ENCODE measurements around the gene DPY19L3.
"Not testable (repeated sequence)": the region's sequence is repeated elsewhere in the genome, so short reads cannot be mapped to it uniquely, and the experiment has no call there.

The DPY19L3 gene

GRCh38 chr19:32447534-32447933 lies 42.0 kb downstream of the DPY19L3 start:
- H3K4me3 ChIP-seq (ENCODE audit: low read length in 2 of 2); H3K9me3 ChIP-seq (ENCODE audit: control insufficient read depth in 2 of 2, low read length in 2 of 2); H3K27ac ChIP-seq (ENCODE audit: low read length); H3K36me3 ChIP-seq (ENCODE audit: control insufficient read depth in 2 of 2, insufficient read depth in 2 of 2, low read length in 2 of 2); H3K27me3 ChIP-seq (ENCODE audit: control insufficient read depth in 1 of 2, insufficient read depth in 2 of 2, low read length in 2 of 2); H3K9ac ChIP-seq (ENCODE audit: low read length in 2 of 2); H3K4me1 ChIP-seq (ENCODE audit: control insufficient read depth, insufficient read depth, low read length): not testable (repeated sequence)

GRCh38 chr19:32448026-32448425 lies 42.5 kb downstream of the DPY19L3 start:
- no peaks in the 10 kb centered on the region for H3K9me3 ChIP-seq (ENCODE audit: control insufficient read depth in 2 of 2, low read length in 2 of 2)
- no peak overlapping the region for H3K27ac ChIP-seq (ENCODE audit: low read length)
- H3K27me3 ChIP-seq (ENCODE audit: control insufficient read depth in 1 of 2, insufficient read depth in 2 of 2, low read length in 2 of 2): no peaks in the 10 kb centered on the region
- H3K9ac ChIP-seq (ENCODE audit: low read length in 2 of 2): no peak overlapping the region
- H3K4me3 ChIP-seq (ENCODE audit: low read length in 2 of 2): no peak overlapping the region
- no peaks in the 10 kb centered on the region for H3K4me1 ChIP-seq (ENCODE audit: control insufficient read depth, insufficient read depth, low read length)
- peaks cover 0 to 2% of the 10 kb centered on the region in 2 donors for H3K36me3 ChIP-seq (ENCODE audit: control insufficient read depth in 2 of 2, insufficient read depth in 2 of 2, low read length in 2 of 2)

DNA sequence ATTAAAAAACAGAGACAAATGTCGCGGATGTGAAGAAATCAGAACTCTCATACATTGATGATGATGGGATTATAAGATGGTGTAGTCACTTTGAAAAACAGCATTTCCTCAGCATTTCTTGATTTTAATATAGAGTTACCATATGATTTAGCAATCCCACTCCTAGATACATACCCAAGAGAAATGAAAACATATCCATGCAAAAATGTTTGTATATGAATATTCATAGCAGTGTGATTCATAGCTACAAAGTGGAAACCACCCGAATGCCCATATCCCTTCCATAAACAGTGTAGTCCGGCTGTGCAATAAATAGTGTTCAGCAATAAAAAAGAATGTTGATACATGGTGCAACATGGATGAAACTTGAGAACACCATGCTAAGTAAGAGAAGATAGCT lies 44.6 kb downstream of the DPY19L3 start:
- Histone ChIP-seq H3K9ac (ENCODE audit: low read length in 2 of 2) (no peak overlapping the region), H3K4me3 (ENCODE audit: low read length in 2 of 2) (no peak overlapping the region), H3K9me3 (ENCODE audit: control insufficient read depth in 2 of 2, low read length in 2 of 2) (no peaks in the 10 kb centered on the region)

DNA sequence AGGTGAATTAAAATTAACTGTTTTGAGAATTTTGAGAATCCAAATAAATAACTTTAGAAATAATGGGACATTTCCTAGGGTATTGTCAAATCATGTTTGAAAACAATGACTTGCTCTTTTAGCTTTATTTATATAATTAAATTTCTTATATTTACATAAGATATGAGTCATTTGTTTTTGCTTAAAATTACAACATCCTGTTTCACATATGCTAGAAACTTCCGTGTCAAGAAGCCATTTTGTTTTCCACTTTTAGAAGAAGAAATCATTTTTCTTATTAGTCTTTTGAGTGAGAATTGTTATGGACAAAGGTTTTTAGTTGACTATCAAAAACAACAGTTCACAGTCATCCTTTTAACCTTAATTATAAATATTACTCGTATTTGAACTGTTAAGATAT lies 48.2 kb downstream of the DPY19L3 start:
- no peaks in the 10 kb centered on the region for H3K27me3 ChIP-seq (ENCODE audit: control insufficient read depth in 1 of 2, insufficient read depth in 2 of 2, low read length in 2 of 2)
- no peak overlapping the region for H3K9ac ChIP-seq (ENCODE audit: low read length in 2 of 2)
- H3K27ac ChIP-seq (ENCODE audit: low read length): no peak overlapping the region
- peaks cover 4 to 8% of the 10 kb centered on the region in 2 donors for H3K36me3 ChIP-seq (ENCODE audit: control insufficient read depth in 2 of 2, insufficient read depth in 2 of 2, low read length in 2 of 2)
- H3K4me3 ChIP-seq (ENCODE audit: low read length in 2 of 2): no peak overlapping the region
- H3K9me3 ChIP-seq (ENCODE audit: control insufficient read depth in 2 of 2, low read length in 2 of 2): no peaks in the 10 kb centered on the region
- no peaks in the 10 kb centered on the region for H3K4me1 ChIP-seq (ENCODE audit: control insufficient read depth, insufficient read depth, low read length)

More for the DNA sequence above, 44.6 kb downstream of the DPY19L3 start:
- Histone ChIP-seq H3K36me3 (ENCODE audit: control insufficient read depth in 2 of 2, insufficient read depth in 2 of 2, low read length in 2 of 2) (no peaks in the 10 kb centered on the region), H3K27me3 (ENCODE audit: control insufficient read depth in 1 of 2, insufficient read depth in 2 of 2, low read length in 2 of 2) (no peaks in the 10 kb centered on the region), H3K4me1 (ENCODE audit: control insufficient read depth, insufficient read depth, low read length) (no peaks in the 10 kb centered on the region), H3K27ac (ENCODE audit: low read length) (no peak overlapping the region)

GRCh38 chr19:32456406-32456805 lies 50.8 kb downstream of the DPY19L3 start:
- H3K27ac ChIP-seq (ENCODE audit: low read length): no peak overlapping the region
- H3K4me1 ChIP-seq (ENCODE audit: control insufficient read depth, insufficient read depth, low read length): no peaks in the 10 kb centered on the region
- H3K9ac ChIP-seq (ENCODE audit: low read length in 2 of 2): no peak overlapping the region
- peaks cover 4 to 12% of the 10 kb centered on the region in 2 donors for H3K36me3 ChIP-seq (ENCODE audit: control insufficient read depth in 2 of 2, insufficient read depth in 2 of 2, low read length in 2 of 2)
- H3K27me3 ChIP-seq (ENCODE audit: control insufficient read depth in 1 of 2, insufficient read depth in 2 of 2, low read length in 2 of 2): no peaks in the 10 kb centered on the region
- no peaks in the 10 kb centered on the region for H3K9me3 ChIP-seq (ENCODE audit: control insufficient read depth in 2 of 2, low read length in 2 of 2)
- no peak overlapping the region for H3K4me3 ChIP-seq (ENCODE audit: low read length in 2 of 2)

DNA sequence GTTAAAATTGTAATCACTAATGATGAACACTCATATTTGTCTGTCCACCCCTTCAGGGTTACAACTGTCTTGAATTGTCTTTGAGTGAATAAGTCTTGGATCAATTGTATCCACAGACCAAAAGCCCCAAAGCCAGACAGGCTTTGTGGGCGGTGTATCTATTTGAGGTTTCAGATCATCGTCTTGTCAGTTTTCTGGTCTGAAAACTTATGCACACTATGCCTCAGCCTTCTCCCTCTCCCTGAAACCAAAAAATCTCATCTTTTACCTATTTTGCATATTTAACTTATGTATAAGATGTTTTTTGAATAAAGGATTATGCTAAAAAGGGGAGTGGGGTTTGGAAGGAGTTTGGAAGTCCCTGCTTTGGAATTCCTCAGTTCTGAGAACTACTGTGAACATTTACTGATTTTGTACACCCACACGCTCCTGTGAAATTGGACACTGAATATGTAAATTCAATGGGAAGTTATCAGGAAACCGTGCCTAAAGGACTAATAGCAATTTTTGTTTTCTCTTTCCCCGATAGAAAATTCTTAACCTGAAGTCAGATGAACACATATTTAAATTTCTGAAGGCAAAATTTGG lies 52.1 kb downstream of the DPY19L3 start:
- H3K9me3 ChIP-seq (ENCODE audit: control insufficient read depth in 2 of 2, low read length in 2 of 2): no peaks in the 10 kb centered on the region
- H3K4me1 ChIP-seq (ENCODE audit: control insufficient read depth, insufficient read depth, low read length): no peaks in the 10 kb centered on the region
- H3K27ac ChIP-seq (ENCODE audit: low read length): no peak overlapping the region
- H3K9ac ChIP-seq (ENCODE audit: low read length in 2 of 2): no peak overlapping the region
- peaks cover 7 to 12% of the 10 kb centered on the region in 2 donors for H3K36me3 ChIP-seq (ENCODE audit: control insufficient read depth in 2 of 2, insufficient read depth in 2 of 2, low read length in 2 of 2)
- no peak overlapping the region for H3K4me3 ChIP-seq (ENCODE audit: low read length in 2 of 2)
- H3K27me3 ChIP-seq (ENCODE audit: control insufficient read depth in 1 of 2, insufficient read depth in 2 of 2, low read length in 2 of 2): no peaks in the 10 kb centered on the region

DNA sequence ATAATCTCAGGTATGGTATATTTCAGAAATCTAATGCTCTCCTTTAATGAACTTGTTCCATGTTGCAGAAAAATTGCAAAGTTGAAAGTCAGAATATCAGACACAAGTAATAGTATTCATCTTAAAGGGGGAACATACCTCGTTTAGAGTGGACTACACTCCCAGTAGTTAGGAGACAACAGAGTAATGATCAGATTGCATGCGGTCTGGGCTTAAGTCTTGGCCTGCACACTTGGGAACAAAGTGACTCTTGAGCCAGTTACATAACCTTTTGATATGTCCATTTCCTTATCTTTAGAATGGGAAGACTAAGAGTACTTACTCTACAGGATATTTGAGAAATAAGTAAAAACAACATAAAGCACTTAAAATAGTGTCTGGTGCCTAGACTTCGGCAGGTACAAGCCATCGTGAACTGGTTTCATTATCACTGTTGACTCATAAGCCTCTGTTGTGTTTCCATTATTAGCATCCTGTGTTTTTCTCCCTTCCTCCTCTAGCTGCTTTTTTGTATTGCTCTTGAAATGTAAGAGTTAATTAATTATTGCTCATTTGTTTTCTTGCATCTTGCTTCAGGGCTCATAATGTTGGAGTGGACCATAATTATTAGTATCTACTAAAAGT lies 53.0 kb downstream of the DPY19L3 start:
- Histone ChIP-seq H3K9me3 (ENCODE audit: control insufficient read depth in 2 of 2, low read length in 2 of 2) (no peaks in the 10 kb centered on the region), H3K4me3 (ENCODE audit: low read length in 2 of 2) (no peak overlapping the region), H3K27me3 (ENCODE audit: control insufficient read depth in 1 of 2, insufficient read depth in 2 of 2, low read length in 2 of 2) (no peaks in the 10 kb centered on the region), H3K36me3 (ENCODE audit: control insufficient read depth in 2 of 2, insufficient read depth in 2 of 2, low read length in 2 of 2) (peaks cover 7 to 13% of the 10 kb centered on the region in 2 donors), H3K4me1 (ENCODE audit: control insufficient read depth, insufficient read depth, low read length) (no peaks in the 10 kb centered on the region), H3K27ac (ENCODE audit: low read length) (no peak overlapping the region), H3K9ac (ENCODE audit: low read length in 2 of 2) (no peak overlapping the region)

DNA sequence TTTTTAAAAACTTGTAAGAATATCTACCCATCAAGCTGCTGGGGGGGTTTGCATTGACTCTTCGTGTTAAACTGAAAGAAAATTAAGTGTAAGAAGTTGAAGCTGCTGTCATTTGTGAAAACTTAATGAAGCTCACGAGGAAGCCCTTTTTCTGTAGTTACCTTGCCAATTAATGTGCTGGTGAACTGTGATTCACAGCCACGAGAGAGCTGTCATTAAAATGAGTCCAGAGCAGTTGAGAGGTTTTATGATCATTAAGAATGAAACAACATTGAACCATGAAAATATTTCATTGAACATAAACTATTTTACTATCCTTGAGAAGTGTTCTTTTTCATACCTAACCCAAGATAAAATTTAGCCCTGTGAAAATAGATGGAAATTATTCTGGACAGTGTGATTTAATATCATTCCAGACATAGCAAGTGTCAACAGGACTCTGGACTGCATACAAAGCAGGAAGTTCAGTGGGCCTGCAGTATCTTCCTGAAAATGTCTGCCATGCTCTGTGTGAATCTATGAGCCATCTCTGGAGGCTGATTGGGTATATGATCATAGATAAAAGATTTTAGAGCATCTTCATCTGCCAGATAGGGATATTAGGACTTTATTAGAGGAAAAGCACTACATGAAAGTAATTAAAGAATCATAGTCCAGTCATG lies 53.8 kb downstream of the DPY19L3 start:
- H3K9me3 ChIP-seq (ENCODE audit: control insufficient read depth in 2 of 2, low read length in 2 of 2): no peaks in the 10 kb centered on the region
- H3K9ac ChIP-seq (ENCODE audit: low read length in 2 of 2): no peak overlapping the region
- H3K4me3 ChIP-seq (ENCODE audit: low read length in 2 of 2): no peak overlapping the region
- H3K27ac ChIP-seq (ENCODE audit: low read length): no peak overlapping the region
- H3K4me1 ChIP-seq (ENCODE audit: control insufficient read depth, insufficient read depth, low read length): no peaks in the 10 kb centered on the region
- H3K36me3 ChIP-seq (ENCODE audit: control insufficient read depth in 2 of 2, insufficient read depth in 2 of 2, low read length in 2 of 2): peaks cover 7 to 14% of the 10 kb centered on the region in 2 donors
- no peaks in the 10 kb centered on the region for H3K27me3 ChIP-seq (ENCODE audit: control insufficient read depth in 1 of 2, insufficient read depth in 2 of 2, low read length in 2 of 2)

DNA sequence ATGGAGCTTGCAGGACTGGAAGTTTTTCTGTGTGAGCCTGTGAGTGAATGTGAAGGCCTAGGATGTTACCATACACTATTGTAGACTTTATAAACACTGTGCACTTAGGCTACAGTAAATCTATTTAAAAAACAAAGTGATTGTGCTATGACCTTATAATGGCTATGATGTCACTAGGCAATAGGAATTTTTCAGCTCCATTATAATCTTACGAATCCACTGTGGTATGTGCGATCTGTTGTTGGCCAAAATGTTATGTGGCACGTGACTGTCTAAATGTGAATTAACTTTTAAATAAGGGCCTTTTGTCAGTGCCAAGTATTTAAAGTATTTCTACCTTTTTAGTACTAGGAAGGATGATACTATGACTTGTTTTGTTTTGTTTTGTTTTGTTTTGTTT lies 54.9 kb downstream of the DPY19L3 start:
- H3K27me3 ChIP-seq (ENCODE audit: control insufficient read depth in 1 of 2, insufficient read depth in 2 of 2, low read length in 2 of 2): no peaks in the 10 kb centered on the region
- H3K4me1 ChIP-seq (ENCODE audit: control insufficient read depth, insufficient read depth, low read length): no peaks in the 10 kb centered on the region
- H3K9ac ChIP-seq (ENCODE audit: low read length in 2 of 2): no peak overlapping the region
- H3K27ac ChIP-seq (ENCODE audit: low read length): no peak overlapping the region
- H3K9me3 ChIP-seq (ENCODE audit: control insufficient read depth in 2 of 2, low read length in 2 of 2): no peaks in the 10 kb centered on the region
- H3K4me3 ChIP-seq (ENCODE audit: low read length in 2 of 2): no peak overlapping the region
- peaks cover 7 to 14% of the 10 kb centered on the region in 2 donors for H3K36me3 ChIP-seq (ENCODE audit: control insufficient read depth in 2 of 2, insufficient read depth in 2 of 2, low read length in 2 of 2)

DNA sequence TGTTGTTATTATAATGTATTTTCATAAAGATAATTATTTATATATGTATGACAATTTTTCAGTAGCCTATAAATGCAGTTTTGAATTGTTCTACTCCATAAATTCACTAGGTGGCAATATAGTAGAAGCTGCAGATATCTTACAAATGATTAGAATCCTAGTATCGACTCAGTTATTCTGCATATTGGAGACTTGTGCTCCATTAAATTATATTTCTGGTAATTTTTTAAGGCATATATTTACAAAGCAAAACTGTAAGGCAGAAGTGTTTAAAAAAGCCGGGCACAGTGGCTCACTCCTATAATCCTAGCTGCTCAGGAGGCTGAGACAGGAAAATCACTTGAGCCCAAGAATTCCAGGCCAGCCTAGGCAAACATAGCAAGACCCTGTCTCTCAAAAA lies 58.7 kb downstream of the DPY19L3 start:
- peaks cover 3 to 6% of the 10 kb centered on the region in 2 donors for H3K36me3 ChIP-seq (ENCODE audit: control insufficient read depth in 2 of 2, insufficient read depth in 2 of 2, low read length in 2 of 2)
- no peaks in the 10 kb centered on the region for H3K9me3 ChIP-seq (ENCODE audit: control insufficient read depth in 2 of 2, low read length in 2 of 2)

DNA sequence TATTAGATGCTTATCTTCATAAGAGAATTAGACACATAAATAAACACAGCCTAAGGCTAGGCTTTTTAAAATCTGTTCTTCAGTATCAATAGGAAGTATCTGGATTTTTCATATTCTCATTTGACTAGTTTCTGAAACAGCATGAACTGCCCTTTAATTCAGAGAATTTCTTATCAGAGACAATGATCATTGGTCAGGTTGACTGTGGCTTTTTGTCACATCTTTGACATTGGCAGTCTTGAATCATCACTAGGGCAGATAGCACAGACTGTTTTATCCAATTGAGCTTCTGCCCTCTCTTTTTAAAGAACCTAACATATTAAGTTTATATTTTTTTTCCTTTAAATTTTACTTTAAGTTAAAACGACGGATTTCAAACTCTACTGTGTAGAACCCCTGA lies 59.6 kb downstream of the DPY19L3 start:
- no peak overlapping the region for H3K27ac ChIP-seq (ENCODE audit: low read length)
- H3K4me3 ChIP-seq (ENCODE audit: low read length in 2 of 2): no peak overlapping the region
- H3K9me3 ChIP-seq (ENCODE audit: control insufficient read depth in 2 of 2, low read length in 2 of 2): no peaks in the 10 kb centered on the region
- peaks cover 2 to 6% of the 10 kb centered on the region in 2 donors for H3K36me3 ChIP-seq (ENCODE audit: control insufficient read depth in 2 of 2, insufficient read depth in 2 of 2, low read length in 2 of 2)
- H3K9ac ChIP-seq (ENCODE audit: low read length in 2 of 2): no peak overlapping the region
- H3K27me3 ChIP-seq (ENCODE audit: control insufficient read depth in 1 of 2, insufficient read depth in 2 of 2, low read length in 2 of 2): no peaks in the 10 kb centered on the region
- no peaks in the 10 kb centered on the region for H3K4me1 ChIP-seq (ENCODE audit: control insufficient read depth, insufficient read depth, low read length)

More for the DNA sequence above, 58.7 kb downstream of the DPY19L3 start:
- H3K27me3 ChIP-seq (ENCODE audit: control insufficient read depth in 1 of 2, insufficient read depth in 2 of 2, low read length in 2 of 2): no peaks in the 10 kb centered on the region
- H3K4me1 ChIP-seq (ENCODE audit: control insufficient read depth, insufficient read depth, low read length): no peaks in the 10 kb centered on the region
- H3K4me3 ChIP-seq (ENCODE audit: low read length in 2 of 2): no peak overlapping the region
- H3K9ac ChIP-seq (ENCODE audit: low read length in 2 of 2): no peak overlapping the region
- no peak overlapping the region for H3K27ac ChIP-seq (ENCODE audit: low read length)
